ENCODE data around the gene TANK. TPM values are rescaled to one million over a fixed set of nuclear protein-coding genes. Genes with fewer than 3 reads are reported as not detected.

Gene TANK
- total and polyA plus RNA-seq, 2 of the 13 experiments (the other 11 are each of a cell fraction or from before 2014, with no cell fraction given), result 66.9 to 96.1 TPM

- POLR2A ChIA-PET, result no interaction called here
- 89% methylated on average over 4 of the region's 4 CpGs for WGBS (ENCODE audit: low lambda C conversion rate)
- H2AFZ ChIP-seq (ENCODE audit: low read length), result no peak overlapping the region
- H3K4me1 ChIP-seq (ENCODE audit: insufficient read depth, low read length), result peaks cover 25% of the 10 kb centered on the region
- H3K27ac ChIP-seq (ENCODE audit: extremely low read length, insufficient read depth, low read length), result no peak overlapping the region
- no peak overlapping the region for H3K9ac ChIP-seq (ENCODE audit: insufficient read depth, low read depth, low read length)
- ATAC-seq, result no peak
- no peak for DNase-seq (ENCODE audit: low spot score)
- H3K9me3 ChIP-seq (ENCODE audit: low read length), result no peaks in the 10 kb centered on the region
- no peaks in the 10 kb centered on the region for H4K20me1 ChIP-seq (ENCODE audit: insufficient read depth, low read length)
- no peaks in the 10 kb centered on the region for H3K36me3 ChIP-seq (replicated peaks in 1 of 2; ENCODE audit: control insufficient read depth in 1 of 2, insufficient read depth in 2 of 2, low read length in 2 of 2)
- H3K4me2 ChIP-seq (ENCODE audit: low read depth, low read length), result no peak overlapping the region
- no peak for FAIRE-seq
- no peak overlapping the region for H3K4me3 ChIP-seq (replicated peaks in 1 of 3; ENCODE audit: insufficient read depth in 1 of 3, low read depth in 2 of 3, low read length in 3 of 3)
- H3K27me3 ChIP-seq (ENCODE audit: control insufficient read depth in 1 of 2, insufficient read depth in 2 of 2, low read length in 2 of 2), result no peaks in the 10 kb centered on the region
- in situ Hi-C loops (cut with HindIII; ENCODE audit: extremely low pct_ligation_motif_present, low pct_unique_long_range_greater_than_20kb), result no loop called here
- intact Hi-C loops (cut with micrococcal nuclease; ENCODE audit: unreplicated experiment), result no loop called here
- no TSS peak for BruUV-seq (replicated peaks)
- H3K79me2 ChIP-seq (ENCODE audit: insufficient read depth, low read length), result no peaks in the 10 kb centered on the region
- TF ChIP-seq SOX6 (IDR thresholded peaks at IDR 0.05) (no peak), SOX6 (CRISPR knock-in tag; IDR thresholded peaks at IDR 0.05) (no peak)
- CTCF ChIA-PET (ENCODE audit: low intra/inter-chr PET ratio, low total read pairs), result no interaction called here
Measured at GRCh38 chr2:161136696-161137324, 23.4 kb upstream of the TANK start.

GRCh38 chr2:161138429-161138828 lies 21.8 kb upstream of the TANK start:
- H3K9ac ChIP-seq (ENCODE audit: insufficient read depth, low read depth, low read length), result no peak overlapping the region
- H3K9me3 ChIP-seq (ENCODE audit: low read length), result no peaks in the 10 kb centered on the region
- H3K36me3 ChIP-seq (replicated peaks in 1 of 2; ENCODE audit: control insufficient read depth in 1 of 2, insufficient read depth in 2 of 2, low read length in 2 of 2), result no peaks in the 10 kb centered on the region
- 92% methylated on average over 2 of the region's 2 CpGs for WGBS (ENCODE audit: low lambda C conversion rate)
- no TSS peak for BruUV-seq (replicated peaks)
- in situ Hi-C loops (cut with HindIII; ENCODE audit: extremely low pct_ligation_motif_present, low pct_unique_long_range_greater_than_20kb) (no loop called here), intact Hi-C loops (cut with micrococcal nuclease; ENCODE audit: unreplicated experiment) (no loop called here)
- FAIRE-seq (no peak), ATAC-seq (no peak), DNase-seq (ENCODE audit: low spot score) (no peak)
- H3K4me3 ChIP-seq (replicated peaks in 1 of 3; ENCODE audit: insufficient read depth in 1 of 3, low read depth in 2 of 3, low read length in 3 of 3), result no peak overlapping the region
- TF ChIP-seq CREB3 (CRISPR knock-in tag; IDR thresholded peaks at IDR 0.05), result no peak
- no peaks in the 10 kb centered on the region for H3K79me2 ChIP-seq (ENCODE audit: insufficient read depth, low read length)
- no peak overlapping the region for H3K27ac ChIP-seq (ENCODE audit: extremely low read length, insufficient read depth, low read length)
- CTCF ChIA-PET (ENCODE audit: low intra/inter-chr PET ratio, low total read pairs), result no interaction called here
- no peak overlapping the region for H3K4me2 ChIP-seq (ENCODE audit: low read depth, low read length)
- peaks cover 25% of the 10 kb centered on the region for H3K4me1 ChIP-seq (ENCODE audit: insufficient read depth, low read length)
- no peaks in the 10 kb centered on the region for H3K27me3 ChIP-seq (ENCODE audit: control insufficient read depth in 1 of 2, insufficient read depth in 2 of 2, low read length in 2 of 2)
- H4K20me1 ChIP-seq (ENCODE audit: insufficient read depth, low read length), result no peaks in the 10 kb centered on the region
- no peak overlapping the region for H2AFZ ChIP-seq (ENCODE audit: low read length)
- POLR2A ChIA-PET, result no interaction called here

Data from HepG2 (cell line).